H9 (cell line): ENCODE data around the gene DPYD. TPM values are rescaled to one million over a fixed set of nuclear protein-coding genes. Genes with fewer than 3 reads are reported as not detected.
A peak's percentile ranks its signal among the peaks of the same experiment; 100 is the strongest.

Source experiments
- DNase-seq: peaks from one replicate; pipeline ENCODE4 v3.0.0-alpha.2; 2017
- H2AFZ ChIP-seq: one replicate; pipeline ENCODE4 v1.6.1; 2013; ENCODE audit warnings: mild to moderate bottlenecking, low read length, control low read depth, moderate library complexity
- H2AK5ac ChIP-seq: 2 replicates; pipeline ENCODE4 v1.6.1; 2013; ENCODE audit warnings: low read length, control low read depth, mixed read lengths; ENCODE audit not compliant: insufficient read length
- H2BK120ac ChIP-seq: one replicate; pipeline ENCODE4 v1.6.1; 2013; ENCODE audit warnings: low read depth, mild to moderate bottlenecking, low read length, control low read depth, inconsistent platforms; ENCODE audit not compliant: poor library complexity, severe bottlenecking
- H2BK12ac ChIP-seq: 2 replicates; pipeline ENCODE4 v1.6.1; 2013; ENCODE audit warnings: low read length, control low read depth, mixed read lengths, low read depth; ENCODE audit not compliant: insufficient read length
- H2BK15ac ChIP-seq: 2 replicates; pipeline ENCODE4 v1.6.1; 2013; ENCODE audit warnings: low read depth, low read length, control low read depth
- H2BK20ac ChIP-seq: one replicate; pipeline ENCODE4 v1.6.1; 2013; ENCODE audit warnings: low read depth, mild to moderate bottlenecking, low read length, control low read depth, inconsistent platforms; ENCODE audit not compliant: poor library complexity, severe bottlenecking
- H2BK5ac ChIP-seq: 2 replicates; pipeline ENCODE4 v1.6.1; 2013; ENCODE audit warnings: low read length, control low read depth, mixed read lengths; ENCODE audit not compliant: insufficient read length
- H3K14ac ChIP-seq: 2 replicates; pipeline ENCODE4 v1.6.1; 2013; ENCODE audit warnings: low read length, control low read depth; ENCODE audit not compliant: insufficient read depth
- H3K18ac ChIP-seq: 2 replicates; pipeline ENCODE4 v1.6.1; 2013; ENCODE audit warnings: low read depth, mild to moderate bottlenecking, mixed read lengths, low read length, control low read depth; ENCODE audit not compliant: insufficient read length
- H3K23ac ChIP-seq: 2 replicates; pipeline ENCODE4 v1.6.1; 2013; ENCODE audit warnings: low read length, control low read depth, mixed read lengths, low read depth; ENCODE audit not compliant: insufficient read length
- H3K23me2 ChIP-seq: 2 replicates; pipeline ENCODE4 v1.6.1; 2013; ENCODE audit warnings: low read depth, mild to moderate bottlenecking, mixed read lengths, low read length, control low read depth; ENCODE audit not compliant: insufficient read length, poor library complexity, severe bottlenecking
- H3K27ac ChIP-seq: 2 replicates; pipeline ENCODE4 v1.5.1; 2013; ENCODE audit warnings: low read length, control low read depth, mixed read lengths, low read depth; ENCODE audit not compliant: insufficient read length
- H3K27me3 ChIP-seq: 2 replicates; pipeline ENCODE4 v1.6.1; 2013; ENCODE audit warnings: low read length, control low read depth, inconsistent platforms; ENCODE audit not compliant: insufficient read depth
- H3K4ac ChIP-seq: 2 replicates; pipeline ENCODE4 v1.6.1; 2013; ENCODE audit warnings: low read depth, mild to moderate bottlenecking, control low read depth, inconsistent platforms, low read length, moderate library complexity
- H3K4me1 ChIP-seq: 2 replicates; pipeline ENCODE4 v1.6.1; 2013; ENCODE audit warnings: low read length, control low read depth, inconsistent platforms; ENCODE audit not compliant: insufficient read depth
- H3K4me2 ChIP-seq: 2 replicates; pipeline ENCODE4 v1.6.1; 2013; ENCODE audit warnings: low read length, control low read depth, mixed read lengths; ENCODE audit not compliant: insufficient read length, insufficient read depth
- H3K56ac ChIP-seq: 2 replicates; pipeline ENCODE4 v1.6.1; 2013; ENCODE audit warnings: low read depth, mild to moderate bottlenecking, mixed read lengths, low read length, control low read depth; ENCODE audit not compliant: insufficient read length
- H3K79me1 ChIP-seq: 2 replicates; pipeline ENCODE4 v1.6.1; 2013; ENCODE audit warnings: low read depth, mild to moderate bottlenecking, moderate library complexity, low read length, control low read depth, inconsistent platforms; ENCODE audit not compliant: insufficient read depth, poor library complexity, severe bottlenecking
- H3K79me2 ChIP-seq: 2 replicates; pipeline ENCODE4 v1.6.1; 2013; ENCODE audit warnings: low read length, control low read depth, inconsistent platforms; ENCODE audit not compliant: insufficient read depth
- H3K9ac ChIP-seq: 2 replicates; pipeline ENCODE4 v1.6.1; 2013; ENCODE audit warnings: low read length, control low read depth, mixed read lengths; ENCODE audit not compliant: insufficient read length; ENCODE audit errors: extremely low read depth
- H3K9me3 ChIP-seq: one replicate; pipeline ENCODE4 v1.6.1; 2013; ENCODE audit warnings: low read depth, low read length, inconsistent platforms; ENCODE audit not compliant: control insufficient read depth
- H3T11ph ChIP-seq: one replicate; pipeline ENCODE4 v1.6.1; 2013; ENCODE audit warnings: mild to moderate bottlenecking, low read length, control low read depth, inconsistent platforms
- H4K20me1 ChIP-seq: one replicate; pipeline ENCODE4 v1.6.1; 2013; ENCODE audit not compliant: control insufficient read depth, insufficient read length, insufficient read depth
- H4K5ac ChIP-seq: 2 replicates; pipeline ENCODE4 v1.6.1; 2013; ENCODE audit warnings: low read depth, mild to moderate bottlenecking, mixed read lengths, low read length, control low read depth; ENCODE audit not compliant: insufficient read length
- H4K8ac ChIP-seq: replicated peaks from 2 replicates; pipeline ENCODE4 v1.6.1; 2013; ENCODE audit warnings: low read length, control low read depth, mixed read lengths, low read depth; ENCODE audit not compliant: insufficient read length
- H4K91ac ChIP-seq: 2 replicates; pipeline ENCODE4 v1.6.1; 2013; ENCODE audit warnings: low read depth, mild to moderate bottlenecking, moderate library complexity, mixed read lengths, low read length, control low read depth; ENCODE audit not compliant: insufficient read length
- H3K27ac Mint-ChIP-seq, 3 experiments: 2 replicates in 2 of 3; 3 replicates in 1 of 3; pipeline ENCODE4 v1.8.0; 2020 to 2021; ENCODE audit warnings: mixed read lengths in 3 of 3, mild to moderate bottlenecking in 1 of 3, moderate library complexity in 1 of 3
- H3K27me3 Mint-ChIP-seq: 2 replicates; pipeline ENCODE4 v1.8.0; 2021; ENCODE audit warnings: low read depth, mild to moderate bottlenecking, moderate library complexity, mixed read lengths
- H3K36me3 Mint-ChIP-seq, 3 experiments: 2 replicates in 2 of 3; 3 replicates in 1 of 3; pipeline ENCODE4 v1.8.0; 2020 to 2021; ENCODE audit warnings: low read depth in 3 of 3, mixed read lengths in 3 of 3; ENCODE audit not compliant: insufficient read depth in 1 of 3
- H3K4me1 Mint-ChIP-seq, 2 experiments: 2 replicates each; pipeline ENCODE4 v1.8.0; 2020; ENCODE audit warnings: mixed read lengths in 2 of 2
- H3K4me3 Mint-ChIP-seq, 2 experiments: 2 replicates in 1 of 2; 3 replicates in 1 of 2; pipeline ENCODE4 v1.8.0; 2020 to 2021; ENCODE audit warnings: mild to moderate bottlenecking in 2 of 2, mixed read lengths in 2 of 2, moderate library complexity in 1 of 2
- H3K9me3 Mint-ChIP-seq, 2 experiments: 2 replicates in 1 of 2; 3 replicates in 1 of 2; pipeline ENCODE4 v1.8.0; 2020; ENCODE audit warnings: mild to moderate bottlenecking in 2 of 2, mixed read lengths in 2 of 2, moderate library complexity in 1 of 2
- CTCF ChIP-seq: fragments of 200-600 bp; sonication (generic); conservative IDR thresholded peaks from 3 replicates; pipeline ENCODE4 v1.8.0; 2021; ENCODE audit warnings: antibody characterized with exemption, mild to moderate bottlenecking
- WGBS: extraction: QIAGEN DNeasy Blood & Tissue Kit; methylation state at CpG from one replicate; pipeline ENCODE4 v1.1.7; 2013; ENCODE audit warnings: missing lambda C conversion rate, low lambda C conversion rate, mixed read lengths; ENCODE audit not compliant: insufficient read length; ENCODE audit errors: extremely low coverage; 5-methylcytosine and 5-hydroxymethylcytosine counted together
- long read RNA-seq: library from polyadenylated mRNA; unstranded; transcript quantifications from one replicate; pipeline ENCODE4 v2.0.0, GENCODE V29; 2020
- total RNA-seq: library from RNA; stranded (reverse); gene quantifications from 2 replicates; pipeline ENCODE4 v1.2.1, GENCODE V29; 2021

The DPYD gene
- 0.22 and 0.37 TPM in 2 replicates for total RNA-seq
- long read RNA-seq, partial matches to known transcripts, result 0 of 1 reads
- long read RNA-seq, other reads (novel, unspliced or antisense), result 1 of 1 reads

GRCh38 chr1:97920832-97921571 is at the start of gene DPYD:
DPYD (minus strand) TSS chr1:97921034; CDS start chr1:97920922, 112 bp downstream.
- H3K27ac Mint-ChIP-seq, result peak within 1 kb of the TSS; percentile 58 to 95 (median 88)
- H3K79me2 ChIP-seq, result no peaks in the 10 kb centered on the region
- H3K18ac ChIP-seq, result no peak within 1 kb of the TSS
- no peak within 1 kb of the TSS for H3K14ac ChIP-seq
- H2BK120ac ChIP-seq, result no peak within 1 kb of the TSS
- H2BK15ac ChIP-seq, result no peak within 1 kb of the TSS
- no peak for TF ChIP-seq CTCF
- no peaks in the 10 kb centered on the region for H3K27me3 ChIP-seq
- H4K8ac ChIP-seq, result no peak within 1 kb of the TSS
- no peaks in the 10 kb centered on the region for H4K20me1 ChIP-seq
- no peak within 1 kb of the TSS for H2BK5ac ChIP-seq
- H3K4ac ChIP-seq, result no peak within 1 kb of the TSS
- peak within 1 kb of the TSS; percentile 82 for H3K4me2 ChIP-seq
- H3K4me3 Mint-ChIP-seq, result peak within 1 kb of the TSS; percentile 83 to 94
- no peak within 1 kb of the TSS for H4K5ac ChIP-seq
- no peaks in the 10 kb centered on the region for H3K4me1 ChIP-seq
- H3K4me1 Mint-ChIP-seq, result peaks cover 15 to 16% of the 10 kb centered on the region in 2 experiments
- no peaks in the 10 kb centered on the region for H3K9me3 Mint-ChIP-seq
- no peak within 1 kb of the TSS for H2BK12ac ChIP-seq
- no peaks in the 10 kb centered on the region for H3K79me1 ChIP-seq
- peak; percentile 90 for DNase-seq
- H3K9me3 ChIP-seq, result no peaks in the 10 kb centered on the region
- peak within 1 kb of the TSS; percentile 88 for H2AFZ ChIP-seq
- H3K23ac ChIP-seq, result no peak within 1 kb of the TSS
- H3K23me2 ChIP-seq, result peaks cover 3% of the 10 kb centered on the region
- H4K91ac ChIP-seq, result no peak within 1 kb of the TSS
- no CpG with 5 or more reads among the region's 50 CpGs for WGBS
- H2AK5ac ChIP-seq, result no peak within 1 kb of the TSS
- peaks cover 23% of the 10 kb centered on the region for H3K27me3 Mint-ChIP-seq
- H3K9ac ChIP-seq, result peak within 1 kb of the TSS; percentile 9
- no peaks in the 10 kb centered on the region for H3K36me3 Mint-ChIP-seq
- no peak within 1 kb of the TSS for H3K56ac ChIP-seq
- H2BK20ac ChIP-seq, result no peak within 1 kb of the TSS
- H3K27ac ChIP-seq, result no peak within 1 kb of the TSS
- H3T11ph ChIP-seq, result no peak within 1 kb of the TSS
